HG03558 (cell line): Measurements from ENCODE around the gene GORASP1.

Source experiments
- ATAC-seq: cut with Tn5 transposase; IDR thresholded peaks from one replicate; pipeline ENCODE4 v1.9.1; 2021; ENCODE audit warnings: moderate number of reproducible peaks; ENCODE audit not compliant: unreplicated experiment; ENCODE audit errors: extremely low read depth

The GORASP1 gene

GRCh38 chr3:39141171-39141995, 34.0 kb upstream of the GORASP1 start:
- no peak for ATAC-seq

DNA sequence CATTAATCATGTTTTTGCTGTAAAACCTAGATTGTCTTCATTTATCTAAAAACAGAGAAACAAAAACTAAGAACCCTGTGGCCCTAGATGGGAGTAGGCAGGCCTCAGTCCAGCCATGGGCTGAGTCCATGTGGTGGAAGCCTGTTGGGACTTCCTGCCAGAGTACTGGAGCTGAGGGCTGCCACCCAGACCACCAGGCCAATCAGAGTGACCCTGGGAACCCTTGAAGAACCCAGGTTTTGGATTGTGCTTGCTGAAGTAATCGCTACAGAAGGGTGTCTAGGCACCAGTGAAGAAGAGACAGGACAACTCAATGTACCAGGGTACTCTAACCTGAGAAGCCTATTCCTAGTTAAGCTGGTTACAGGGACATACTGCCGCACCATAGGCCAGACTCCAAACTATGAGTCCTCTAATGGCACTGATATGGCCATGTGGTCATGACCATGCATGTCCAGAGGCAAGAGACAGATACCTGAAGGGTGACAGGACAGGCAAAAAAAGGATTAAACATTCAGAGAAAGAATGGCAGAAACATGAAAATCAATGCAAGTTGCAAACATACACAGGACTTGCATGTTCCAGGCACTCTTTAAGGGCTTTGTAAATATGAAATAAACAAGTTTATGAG, 33.0 kb upstream of the GORASP1 start:
- ATAC-seq: no peak

GRCh38 chr3:39139442-39139841, 32.0 kb upstream of the GORASP1 start:
- ATAC-seq: no peak

DNA sequence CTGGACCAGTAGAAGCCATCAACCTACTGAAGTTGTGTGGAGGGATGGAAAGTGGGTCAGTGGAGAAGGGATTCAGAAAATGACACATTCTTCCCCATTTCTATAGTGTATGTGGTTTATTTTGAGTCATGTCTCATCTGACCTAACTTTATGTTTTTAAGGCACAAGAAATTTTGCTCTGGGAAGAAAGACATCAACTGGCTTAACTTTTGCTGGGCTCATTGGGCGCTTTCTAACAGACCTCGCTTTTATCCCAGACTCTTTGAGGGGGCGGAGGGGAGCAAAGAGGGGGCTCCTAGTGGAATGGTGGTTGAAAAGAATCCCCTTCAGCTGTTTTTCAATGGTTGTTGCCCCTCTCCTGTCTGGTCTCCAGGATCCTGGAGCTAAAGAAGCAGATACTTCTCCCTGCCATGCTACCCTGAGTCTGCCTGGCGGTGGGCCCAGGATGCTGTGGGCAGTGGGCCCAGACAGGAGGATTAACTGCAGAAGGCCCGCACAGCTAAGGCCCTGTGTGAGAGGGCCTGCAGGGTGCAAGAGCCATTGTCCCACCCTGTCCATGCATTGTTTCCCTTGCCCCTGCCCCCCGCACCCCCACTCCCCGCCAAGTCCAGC, 31.5 kb upstream of the GORASP1 start:
- ATAC-seq: no peak

- ATAC-seq: no peak
These were observed 30.8 kb upstream of the GORASP1 start for GRCh38 chr3:39137991-39138803.

DNA sequence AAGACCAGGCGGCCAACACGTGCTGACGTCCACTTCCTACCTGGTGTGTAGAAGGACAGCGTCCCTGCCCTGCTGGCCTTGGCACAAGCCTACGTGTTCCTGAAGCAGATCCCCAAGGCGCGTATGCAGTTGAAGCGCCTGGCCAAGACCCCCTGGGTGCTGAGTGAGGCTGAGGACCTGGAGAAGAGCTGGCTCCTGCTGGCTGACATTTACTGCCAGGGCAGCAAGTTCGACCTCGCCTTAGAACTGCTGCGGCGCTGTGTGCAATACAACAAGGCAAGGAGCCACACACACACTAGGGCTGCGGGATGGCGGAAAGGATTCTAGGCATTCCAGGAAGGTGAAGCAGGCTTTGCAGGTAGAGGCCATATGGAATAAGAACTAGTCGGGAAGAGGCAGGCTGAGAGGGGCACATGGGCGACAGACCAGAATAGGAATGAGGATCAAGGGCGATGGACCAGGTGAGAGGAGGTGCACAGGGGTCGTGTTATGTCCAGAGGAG, 30.1 kb upstream of the GORASP1 start:
- ATAC-seq: no peak

- no peak for ATAC-seq
These were observed 29.4 kb upstream of the GORASP1 start for GRCh38 chr3:39136533-39137434.

DNA sequence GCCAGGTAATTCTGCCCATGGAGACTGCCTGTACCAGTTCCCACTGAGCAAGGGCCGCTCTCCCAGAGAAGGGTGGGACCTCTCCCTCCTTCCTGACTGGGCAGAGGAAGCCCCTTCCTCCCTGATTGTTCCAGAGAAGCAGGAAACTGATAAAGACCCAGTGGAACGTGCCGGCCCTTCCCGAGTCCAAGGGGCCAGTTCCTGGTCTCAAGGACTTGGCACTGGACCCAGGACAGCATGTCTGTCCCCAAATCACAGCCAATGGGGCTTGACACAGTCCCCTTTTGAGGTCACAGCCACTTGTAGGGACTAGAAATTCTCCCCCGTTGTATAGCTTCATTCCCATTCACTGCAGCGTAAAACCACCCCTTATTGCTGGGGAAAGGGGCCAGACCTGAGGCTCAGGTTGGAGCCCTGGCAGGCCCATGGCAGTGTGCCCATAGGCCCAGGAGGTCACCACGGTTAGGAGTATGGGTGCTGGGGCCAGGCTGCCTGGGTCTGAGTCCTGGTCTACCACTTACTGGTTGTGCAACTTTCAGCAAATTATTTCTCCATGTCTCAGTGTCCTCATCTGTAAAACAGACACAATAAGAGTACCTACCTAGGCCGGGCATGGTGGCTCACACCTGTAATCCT, 27.9 kb upstream of the GORASP1 start:
- ATAC-seq: no peak

GRCh38 chr3:39134305-39134704, 26.9 kb upstream of the GORASP1 start:
- ATAC-seq: no peak

GRCh38 chr3:39133822-39134221, 26.4 kb upstream of the GORASP1 start:
- ATAC-seq: no peak

DNA sequence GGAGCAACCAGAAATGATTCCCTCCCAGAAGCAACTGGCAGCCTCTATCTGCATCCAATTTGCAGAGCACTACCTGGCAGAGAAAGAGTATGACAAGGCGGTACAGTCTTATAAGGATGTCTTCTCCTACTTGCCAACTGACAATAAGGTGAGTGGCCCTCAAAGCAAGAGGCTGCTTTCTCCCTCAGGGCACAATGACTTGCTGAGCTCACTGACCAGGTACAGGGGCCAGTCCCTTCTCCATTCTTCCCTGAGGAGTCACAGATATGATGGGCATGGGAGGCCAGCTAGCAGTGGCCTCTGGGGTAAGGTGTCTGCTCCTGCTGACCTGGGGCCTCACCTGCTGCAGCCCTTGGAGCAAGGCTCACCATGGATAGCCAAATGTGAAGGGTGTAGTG, 25.7 kb upstream of the GORASP1 start:
- no peak for ATAC-seq

- no peak for ATAC-seq
These were observed 25.0 kb upstream of the GORASP1 start for GRCh38 chr3:39132096-39133092.

GRCh38 chr3:39130693-39131265, 23.4 kb upstream of the GORASP1 start:
- no peak for ATAC-seq

DNA sequence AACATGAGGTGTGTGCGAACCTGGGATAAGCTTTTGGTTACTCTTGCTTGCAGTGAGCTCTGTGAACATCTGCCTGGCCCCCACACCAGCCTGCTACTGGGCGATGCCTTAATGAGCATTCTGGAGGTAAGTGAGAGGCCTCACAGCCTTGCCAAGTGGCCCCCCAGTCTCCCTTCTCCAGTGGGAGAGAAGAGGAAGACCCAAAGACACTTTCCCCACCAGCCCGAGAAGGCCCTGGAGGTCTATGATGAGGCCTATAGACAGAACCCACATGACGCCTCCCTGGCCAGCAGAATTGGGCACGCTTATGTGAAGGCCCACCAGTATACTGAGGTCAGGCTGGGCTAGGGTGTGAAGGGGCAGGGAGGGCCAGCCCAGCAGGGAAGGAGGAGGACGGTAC, 22.6 kb upstream of the GORASP1 start:
- no peak for ATAC-seq

DNA sequence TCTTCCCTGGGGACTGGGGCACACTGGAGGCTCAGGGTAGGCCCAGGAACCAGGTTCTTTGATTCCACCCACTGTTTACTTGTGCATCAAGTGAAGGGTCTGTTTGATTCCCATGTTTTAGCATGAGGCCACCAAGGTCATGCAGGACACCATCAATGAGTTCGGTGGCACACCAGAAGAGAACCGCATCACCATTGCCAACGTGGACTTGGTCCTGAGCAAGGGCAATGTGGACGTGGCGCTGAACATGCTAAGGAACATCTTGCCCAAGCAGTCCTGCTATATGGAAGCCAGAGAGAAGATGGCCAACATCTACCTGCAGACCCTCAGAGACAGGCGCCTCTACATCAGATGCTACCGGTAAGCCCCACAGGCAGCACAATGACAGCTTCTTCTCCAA, 21.5 kb upstream of the GORASP1 start:
- no peak for ATAC-seq

DNA sequence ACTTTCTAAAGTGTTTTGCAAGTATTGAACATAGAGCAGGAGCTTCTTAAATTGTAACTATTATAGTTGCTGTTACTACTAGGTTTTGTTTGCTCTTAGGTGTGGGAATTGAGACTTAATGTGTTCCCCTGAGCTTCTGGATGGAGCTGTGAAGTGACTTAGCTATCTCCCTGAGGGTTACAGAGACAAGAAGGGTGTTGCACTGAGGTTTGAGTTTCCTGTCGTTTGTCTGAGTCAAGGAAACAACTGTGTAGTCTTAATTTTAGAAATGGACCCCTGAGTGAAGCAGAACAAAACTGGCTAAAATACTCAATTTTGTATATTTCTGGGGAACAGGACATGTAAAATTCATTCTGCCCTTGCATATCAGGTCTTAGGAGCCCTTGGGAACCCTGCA, 20.5 kb upstream of the GORASP1 start:
- ATAC-seq: no peak

GRCh38 chr3:39127269-39127907, 20.0 kb upstream of the GORASP1 start:
- ATAC-seq: no peak
